Fibroblast of skin of left quadriceps (primary cell): ENCODE results near the gene SULF2.

Source experiments
- DNase-seq, 2 experiments: peaks; one replicate each; pipeline ENCODE4 v3.0.0-alpha.2; 2013; ENCODE audit warnings: low read depth in 2 of 2

The SULF2 gene

DNA sequence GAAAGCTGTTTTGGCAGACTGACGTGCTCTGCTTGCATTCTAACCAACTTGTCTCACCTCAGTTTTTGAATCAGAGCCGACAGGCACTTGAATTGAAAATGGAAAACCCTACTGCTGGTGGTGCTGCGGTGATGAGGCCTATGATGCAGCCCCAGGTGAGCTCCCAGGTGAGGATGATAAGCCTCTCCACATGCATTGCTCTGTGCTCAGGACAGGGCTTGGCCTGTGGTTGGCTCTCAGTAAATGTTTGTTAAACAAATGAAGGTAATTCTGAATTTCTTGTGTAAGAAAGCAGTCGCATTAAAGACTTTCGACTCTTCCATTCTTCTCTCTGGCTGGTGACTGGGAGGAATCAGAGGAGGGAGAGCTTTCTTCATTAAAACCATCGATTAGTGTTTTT lies 136.3 kb downstream of the SULF2 start:
- no peak for DNase-seq

DNA sequence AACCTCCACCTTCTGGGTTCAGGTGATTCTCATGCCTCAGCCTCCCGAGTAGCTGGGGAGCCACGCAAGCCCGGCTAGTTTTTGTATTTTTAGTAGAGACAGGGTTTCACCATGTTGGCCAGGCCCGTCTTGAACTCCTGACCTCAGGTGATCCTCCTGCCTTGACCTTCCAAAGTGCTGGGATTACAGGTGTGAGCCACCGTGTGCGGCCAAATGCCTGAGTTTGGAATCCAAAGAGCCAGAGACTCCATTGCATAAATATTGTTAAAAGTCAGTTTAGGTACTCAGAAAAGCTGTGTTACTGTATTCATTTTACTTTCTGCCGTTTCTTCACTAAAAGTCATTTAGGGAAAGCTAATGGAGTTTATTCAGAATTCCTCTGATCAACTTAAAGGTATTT lies 137.3 kb downstream of the SULF2 start:
- DNase-seq, result no peak

DNA sequence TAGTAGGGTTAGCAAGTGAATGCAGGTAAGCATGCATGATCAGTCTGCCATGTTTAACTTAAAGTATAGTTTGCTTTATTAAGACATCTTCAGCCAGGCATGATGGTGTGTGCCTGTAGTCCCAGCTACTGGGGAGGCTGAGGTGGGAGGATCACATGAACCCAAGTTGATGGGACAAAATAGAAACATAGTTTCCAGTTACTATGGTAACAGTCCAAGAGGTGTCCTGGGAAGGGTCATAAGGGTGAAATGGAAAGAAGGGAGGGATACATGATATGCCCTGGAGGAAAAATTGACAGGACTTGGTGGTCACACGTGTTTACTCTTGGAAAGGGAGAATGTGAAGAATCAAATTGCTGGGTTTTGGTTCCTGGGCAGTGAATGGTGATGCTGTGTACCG lies 139.6 kb downstream of the SULF2 start:
- no peak for DNase-seq

DNA sequence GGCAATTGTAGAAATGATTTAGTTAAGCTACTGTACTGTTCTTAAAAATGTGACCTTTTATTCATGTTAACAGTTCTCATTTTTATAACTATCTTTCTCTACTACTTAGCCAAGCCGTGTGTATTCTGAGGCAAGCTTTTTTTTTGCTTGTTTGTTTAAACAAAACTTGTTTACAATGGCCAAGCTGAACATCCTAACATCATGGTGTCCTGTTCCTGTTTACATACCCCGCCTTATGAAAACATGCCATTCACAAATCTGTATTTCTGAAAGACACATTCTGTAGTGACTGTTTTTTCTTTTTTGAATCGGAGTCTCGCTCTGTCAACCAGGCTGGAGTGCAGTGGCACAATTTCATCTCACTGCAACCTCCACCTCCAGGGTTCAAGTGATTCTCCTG lies 142.7 kb downstream of the SULF2 start:
- no peak for DNase-seq

DNA sequence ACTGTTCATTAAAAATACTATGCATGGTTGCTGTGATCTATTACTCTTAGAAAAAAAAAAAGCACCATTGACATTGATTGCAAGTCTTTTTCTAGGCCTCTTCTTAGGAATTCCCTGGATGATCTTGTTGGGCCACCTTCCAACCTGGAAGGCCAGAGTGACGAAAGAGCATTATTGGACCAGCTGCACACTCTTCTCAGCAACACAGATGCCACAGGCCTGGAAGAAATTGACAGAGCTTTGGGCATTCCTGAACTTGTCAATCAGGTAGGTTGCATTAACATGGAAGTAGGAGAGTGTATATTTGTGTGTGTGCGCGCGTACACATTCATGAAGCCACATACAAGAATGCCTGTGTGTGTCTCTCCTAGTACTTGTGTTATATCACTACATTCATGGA lies 143.2 kb downstream of the SULF2 start:
- DNase-seq, result no peak

DNA sequence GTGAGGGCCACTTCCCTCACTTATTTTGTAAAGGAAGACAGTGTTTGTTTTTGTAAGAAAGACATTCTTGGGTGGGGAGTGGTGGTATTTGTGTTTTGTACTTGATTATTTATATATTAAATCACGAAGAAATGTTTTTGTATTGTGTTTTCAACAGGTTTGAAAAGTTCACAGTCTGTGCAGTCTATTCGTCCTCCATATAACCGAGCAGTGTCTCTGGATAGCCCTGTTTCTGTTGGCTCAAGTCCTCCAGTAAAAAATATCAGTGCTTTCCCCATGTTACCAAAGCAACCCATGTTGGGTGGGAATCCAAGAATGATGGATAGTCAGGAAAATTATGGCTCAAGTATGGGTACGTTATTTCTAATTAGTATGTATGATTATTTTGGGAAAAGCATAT lies 146.4 kb downstream of the SULF2 start:
- DNase-seq, result no peak

DNA sequence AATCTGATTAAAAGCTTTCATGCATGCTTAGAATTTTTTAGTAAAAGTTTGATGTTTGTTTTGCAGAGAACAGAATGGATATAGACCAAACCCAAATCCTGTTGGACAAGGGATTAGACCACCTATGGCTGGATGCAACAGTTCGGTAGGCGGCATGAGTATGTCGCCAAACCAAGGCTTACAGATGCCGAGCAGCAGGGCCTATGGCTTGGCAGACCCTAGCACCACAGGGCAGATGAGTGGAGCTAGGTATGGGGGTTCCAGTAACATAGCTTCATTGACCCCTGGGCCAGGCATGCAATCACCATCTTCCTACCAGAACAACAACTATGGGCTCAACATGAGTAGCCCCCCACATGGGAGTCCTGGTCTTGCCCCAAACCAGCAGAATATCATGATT lies 150.0 kb downstream of the SULF2 start:
- DNase-seq, result no peak

DNA sequence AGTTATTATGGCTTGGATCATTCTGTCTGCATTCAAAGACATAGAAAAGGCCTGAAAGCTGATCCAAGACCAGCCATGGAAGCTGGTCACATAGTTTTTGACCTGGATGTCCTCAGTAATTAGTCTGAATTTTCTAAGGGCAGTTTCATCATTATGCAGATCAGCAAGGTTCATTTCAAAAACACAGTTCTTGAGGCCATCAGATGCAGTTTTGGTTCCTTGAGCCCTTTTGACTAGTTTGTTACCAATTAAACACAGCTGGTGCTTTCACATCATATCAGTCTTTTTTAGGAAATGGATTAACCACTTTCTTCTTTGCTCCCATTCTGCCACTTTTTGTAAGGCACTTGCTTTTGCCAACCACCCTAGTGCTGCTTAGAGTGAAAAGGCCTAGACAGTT lies 154.2 kb downstream of the SULF2 start:
- DNase-seq, result no peak

DNA sequence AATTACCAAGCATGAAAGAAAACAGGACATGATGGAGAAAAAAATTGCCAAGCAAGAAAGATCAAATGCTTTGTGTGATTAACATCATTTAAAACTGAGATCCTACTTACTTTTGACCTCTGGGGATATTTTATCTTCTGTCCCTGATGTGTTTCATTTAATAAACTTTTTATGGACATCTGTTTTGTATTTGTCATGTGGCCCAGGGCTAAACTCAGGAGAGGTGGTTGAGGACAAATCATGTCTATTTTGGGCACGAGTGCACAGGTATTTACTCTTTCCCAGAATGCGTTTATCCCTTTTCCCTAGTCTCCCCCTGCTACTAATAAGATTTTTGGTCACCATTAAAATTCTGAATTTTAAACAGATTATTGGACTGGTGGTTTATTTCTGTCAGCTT lies 155.4 kb downstream of the SULF2 start:
- no peak for DNase-seq

DNA sequence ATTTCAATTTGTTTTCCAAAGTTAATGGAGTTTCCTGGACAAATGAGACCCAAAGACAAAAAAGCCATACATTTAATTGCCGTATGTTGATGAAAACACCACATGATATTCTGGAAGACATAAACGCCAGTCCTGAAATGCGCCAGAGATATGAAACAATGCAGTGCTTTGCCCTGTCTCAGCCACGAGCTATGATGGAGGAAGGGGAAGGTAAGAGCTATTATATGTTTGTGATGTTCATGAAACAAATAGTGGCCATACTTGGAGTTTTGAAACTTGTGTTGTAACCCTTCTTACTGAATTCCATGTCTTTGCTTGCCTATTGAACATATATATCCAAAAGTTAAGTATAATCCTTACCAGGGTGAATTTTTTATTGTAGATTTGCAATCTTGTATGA lies 157.7 kb downstream of the SULF2 start:
- DNase-seq, result no peak

DNA sequence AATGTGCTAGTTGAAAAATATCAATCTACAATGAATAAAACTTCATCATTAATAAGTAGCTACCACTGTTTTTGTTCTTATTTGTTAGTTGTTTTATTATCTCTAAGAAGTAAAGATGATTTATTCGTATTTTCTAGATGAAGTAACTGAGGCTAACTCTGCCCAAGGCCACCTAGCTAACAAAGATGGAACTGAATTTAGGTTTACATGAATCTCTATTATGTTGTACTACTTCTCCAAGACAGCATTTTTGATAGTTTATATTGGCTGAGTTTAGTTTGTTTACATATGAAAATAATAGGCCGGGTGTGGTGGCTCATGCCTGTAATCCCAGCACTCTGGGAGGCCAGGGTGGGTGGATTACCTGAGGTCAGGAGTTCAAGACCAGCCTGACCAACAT lies 162.1 kb downstream of the SULF2 start:
- no peak for DNase-seq

DNA sequence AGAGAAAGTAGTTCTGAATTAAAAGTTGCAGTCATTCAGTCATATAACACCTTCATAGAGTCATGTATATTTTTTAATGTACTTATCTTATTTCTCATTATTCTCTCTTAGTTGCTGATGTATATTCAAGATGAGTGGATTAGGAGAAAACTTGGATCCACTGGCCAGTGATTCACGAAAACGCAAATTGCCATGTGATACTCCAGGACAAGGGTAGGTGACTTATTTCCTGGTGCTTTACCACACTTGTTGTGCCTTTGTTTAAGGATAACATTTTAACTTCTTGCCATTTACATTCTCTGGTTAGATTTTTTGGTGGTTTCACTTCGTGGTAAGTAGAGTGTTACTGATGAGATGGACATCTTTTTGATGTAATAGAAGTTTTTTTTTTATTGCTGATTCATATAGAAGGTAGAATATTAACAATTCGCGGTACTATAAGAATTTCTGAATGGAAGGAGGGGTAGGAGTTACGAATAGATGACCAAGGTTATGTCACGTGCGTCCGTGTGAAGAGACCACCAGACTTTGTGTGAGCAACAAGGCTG lies 163.1 kb downstream of the SULF2 start:
- no peak for DNase-seq

DNA sequence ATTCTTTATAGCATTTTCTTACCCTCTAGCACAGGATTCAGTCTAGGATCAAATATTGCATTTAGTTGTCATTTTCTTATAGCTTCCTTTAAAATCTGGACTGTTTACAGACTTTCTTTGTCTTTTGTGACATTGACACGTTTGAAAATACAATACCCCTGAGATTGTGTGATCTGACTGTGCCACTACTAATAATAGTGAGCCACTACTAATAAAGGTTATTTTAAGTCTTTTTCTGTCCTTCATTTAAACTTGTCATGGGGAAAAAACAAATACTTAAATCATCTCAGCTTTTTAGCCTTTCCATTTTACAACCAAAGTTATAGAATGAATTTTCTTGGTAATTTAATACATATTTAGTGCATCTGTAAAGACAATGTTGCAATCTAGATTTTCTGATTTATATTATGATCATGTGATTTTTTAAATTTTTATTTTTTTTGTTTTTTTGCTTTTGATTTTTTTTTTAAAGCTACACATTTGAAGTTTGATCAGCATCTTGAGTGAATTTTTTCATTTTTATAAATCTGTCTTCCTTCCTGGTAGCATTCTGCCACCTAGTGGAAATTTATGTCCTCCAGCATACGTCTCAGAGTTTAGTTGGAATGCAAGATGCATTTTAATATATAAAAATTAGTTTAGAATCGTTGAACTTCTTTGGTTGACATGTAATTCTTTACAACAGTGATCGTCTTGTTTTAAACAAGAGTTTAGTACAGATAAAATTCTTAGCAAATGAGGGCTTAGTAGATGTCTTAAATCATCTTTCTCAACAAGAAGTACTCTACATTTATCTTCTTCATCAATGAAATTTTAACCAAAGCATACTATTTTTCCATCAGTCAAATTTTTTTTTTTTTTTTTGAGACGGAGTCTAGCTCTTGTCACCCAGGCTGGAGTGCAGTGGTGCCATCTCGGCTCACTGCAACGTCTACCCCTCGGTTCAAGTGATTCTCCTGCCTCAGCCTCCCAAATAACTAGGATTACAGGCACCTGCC lies 164.2 kb downstream of the SULF2 start:
- peak; percentile 36 to 41 for DNase-seq

DNA sequence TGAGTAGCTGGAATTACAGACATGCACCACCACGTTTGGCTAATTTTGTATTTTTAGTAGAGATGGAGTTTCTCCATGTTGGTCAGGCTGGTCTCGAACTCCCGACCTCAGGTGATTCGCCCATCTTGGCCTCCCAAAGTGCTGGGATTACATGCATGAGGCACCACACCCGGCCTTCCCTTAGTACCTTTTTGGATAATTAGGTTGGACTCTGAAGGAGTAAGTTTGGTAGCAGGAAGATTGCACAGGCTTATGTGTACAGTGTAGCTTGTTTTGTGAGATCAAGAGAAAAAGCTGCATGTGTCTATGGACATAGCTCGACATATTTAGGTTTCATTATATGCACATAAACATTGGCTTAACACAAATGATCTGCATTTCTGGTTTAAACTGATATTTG lies 166.8 kb downstream of the SULF2 start:
- DNase-seq, result no peak

DNA sequence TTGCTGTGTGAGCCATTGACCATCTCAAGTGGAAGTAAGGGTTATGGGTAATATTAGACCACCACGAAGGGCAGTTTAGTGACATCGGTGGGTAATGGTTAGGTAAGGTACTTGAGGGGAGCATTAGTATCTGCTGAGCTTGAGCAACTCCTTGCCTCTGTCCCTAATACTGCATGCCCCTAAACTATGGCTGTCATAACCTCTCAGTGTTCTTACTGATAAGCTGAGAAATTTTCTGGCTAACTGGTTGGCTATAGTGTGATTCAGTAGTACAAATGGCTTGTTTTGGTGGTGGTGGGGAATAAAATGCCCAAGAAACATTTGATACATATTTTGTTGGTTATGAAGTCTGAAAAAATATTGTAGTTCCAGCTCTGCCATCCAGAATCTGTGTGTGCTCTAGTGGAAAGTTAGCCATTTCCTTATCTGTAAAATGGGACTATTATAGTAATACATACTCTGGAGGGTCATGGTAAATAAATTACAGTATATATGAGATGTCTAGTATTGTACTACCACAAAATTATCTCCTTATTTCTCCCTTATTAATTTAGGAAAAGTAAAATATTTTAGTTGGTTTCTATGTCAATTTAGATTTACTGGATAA lies 170.5 kb downstream of the SULF2 start:
- DNase-seq, result no peak

DNA sequence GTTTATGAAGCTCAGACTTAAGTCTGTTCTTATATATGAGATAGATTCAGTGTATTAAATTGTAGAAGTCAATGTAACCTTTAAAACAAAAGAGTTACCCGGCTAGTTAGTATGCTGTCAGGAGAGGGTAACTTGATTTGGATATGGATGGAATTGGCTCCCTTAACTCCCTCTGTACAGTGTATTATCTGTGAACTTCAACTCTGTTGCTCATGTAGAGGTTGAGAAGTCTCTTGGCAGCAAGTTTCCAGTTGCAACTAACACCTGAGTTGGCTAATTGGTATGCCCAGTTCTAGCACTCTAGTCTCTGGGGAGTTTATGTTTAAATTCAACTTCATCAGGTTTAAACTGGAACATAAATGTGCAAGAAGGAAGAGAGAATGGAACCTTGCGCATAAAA lies 172.6 kb downstream of the SULF2 start:
- DNase-seq, result no peak

DNA sequence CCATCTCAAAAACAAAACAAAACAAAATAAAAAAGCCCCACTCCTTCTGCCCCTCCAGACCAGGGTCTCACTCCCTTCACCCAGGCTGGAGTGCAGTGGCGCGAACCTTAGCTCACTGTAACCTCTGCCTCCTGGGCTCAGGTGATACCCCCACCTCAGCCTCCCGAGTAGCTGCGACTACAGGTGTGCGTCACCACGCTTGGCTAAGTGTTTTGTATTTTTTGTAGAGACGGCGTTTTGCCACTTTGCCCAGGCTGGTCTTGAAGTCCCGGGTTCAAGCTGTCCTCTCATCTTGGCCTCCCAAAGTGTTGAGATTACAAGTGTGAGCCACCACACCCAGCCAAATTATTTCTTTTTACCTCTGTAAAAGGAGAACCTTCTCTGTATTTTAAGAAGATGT lies 173.5 kb downstream of the SULF2 start:
- no peak for DNase-seq

DNA sequence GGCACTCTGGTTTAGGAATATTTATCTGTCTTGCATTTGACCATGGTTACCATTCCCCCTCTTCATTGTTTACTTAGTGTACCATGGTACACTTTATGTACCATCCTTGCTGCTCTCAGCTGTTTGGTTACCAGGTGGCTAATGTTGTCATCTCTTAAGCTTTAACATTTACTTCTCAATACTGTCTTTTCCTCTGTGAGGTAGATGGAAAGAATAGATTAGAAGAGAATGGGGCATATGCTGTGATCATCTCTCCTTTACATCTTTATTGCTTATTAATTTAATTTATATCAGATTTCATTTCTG lies 174.4 kb downstream of the SULF2 start:
- DNase-seq, result no peak

DNA sequence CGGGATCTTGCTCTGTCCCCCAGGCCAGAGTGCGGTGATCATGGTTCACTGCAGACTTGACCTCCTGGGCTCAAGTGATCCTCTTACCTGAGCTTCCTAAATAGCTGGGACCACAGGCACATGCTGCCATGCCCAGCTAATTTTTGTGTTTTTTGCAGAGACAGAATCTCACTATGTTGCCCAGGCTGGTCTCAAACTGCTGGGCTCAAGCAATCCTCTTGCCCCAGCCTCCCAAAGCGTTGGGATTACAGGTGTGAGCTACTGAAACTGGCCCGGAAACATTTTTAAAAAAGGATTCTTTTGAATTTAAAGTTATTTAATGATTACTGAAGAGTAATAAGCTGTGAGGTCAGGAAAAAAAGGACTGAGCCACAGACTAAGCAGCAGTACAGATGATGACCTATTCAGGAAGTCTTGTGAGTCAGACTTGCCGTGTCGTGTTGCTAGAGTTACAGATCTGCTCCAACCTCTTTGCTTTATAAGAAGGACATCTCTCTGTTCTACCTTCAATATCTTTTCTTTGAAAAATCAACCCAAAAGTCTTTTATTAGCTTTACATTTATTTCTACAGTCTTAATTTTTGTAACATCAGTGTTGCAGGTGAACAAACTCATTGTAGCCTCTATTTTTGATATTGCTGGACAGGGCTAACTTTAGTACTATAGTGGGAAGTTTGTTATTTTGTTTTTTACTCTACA lies 174.9 kb downstream of the SULF2 start:
- DNase-seq, result peak in 1 of 2 experiments; percentile 22

DNA sequence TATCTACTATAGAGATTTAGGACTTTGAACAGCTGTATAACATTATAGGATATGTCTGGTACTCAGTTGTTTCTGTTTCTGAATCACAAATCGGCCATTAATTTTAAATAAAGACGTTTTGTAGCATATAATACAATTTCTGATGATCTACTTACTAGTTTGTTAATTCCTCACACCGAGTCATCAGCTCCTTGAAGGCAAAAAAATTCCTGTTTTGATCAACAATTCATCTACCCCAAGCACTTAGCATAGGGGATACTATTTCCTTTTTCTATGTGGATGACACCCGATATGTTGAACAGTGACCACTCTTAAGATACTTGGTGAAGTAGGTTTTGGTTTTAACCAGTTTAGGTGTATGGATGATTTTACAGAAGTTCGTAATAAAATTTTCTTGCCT lies 176.3 kb downstream of the SULF2 start:
- no peak for DNase-seq
